Right lobe of liver (tissue), 6 donors: ENCODE results near the gene RPTOR. TPM values are rescaled to one million over a fixed set of nuclear protein-coding genes. Genes with fewer than 3 reads are reported as not detected.

Experiments used
- ATAC-seq, 4 donors: fragments of 200-7000 bp; cut with Tn5 transposase; one replicate each; pipeline ENCODE4 v1.9.1; 2020; ENCODE audit warnings: mild to moderate bottlenecking in 4 of 4, moderate library complexity in 4 of 4
- DNase-seq, 3 donors: peaks; one replicate each; pipeline ENCODE4 v3.0.0-alpha.2; 2020
- H3K27ac ChIP-seq, 3 donors: fragments of 200-600 bp; one replicate each; pipeline ENCODE4 v1.8.0; 2022
- H3K27me3 ChIP-seq, 2 donors: fragments of 200-600 bp; one replicate each; pipeline ENCODE4 v1.8.0; 2022
- H3K36me3 ChIP-seq, 4 donors: fragments of 200-600 bp; sonication (generic) in 1 of 4; one replicate each; pipeline versions ENCODE4 v1.5.1 to v1.8.0; 2017 to 2022; ENCODE audit warnings: control low read depth in 1 of 4
- H3K4me1 ChIP-seq, 4 donors: fragments of 200-600 bp; sonication (generic) in 1 of 4; one replicate each; pipeline versions ENCODE4 v1.5.1 to v1.8.0; 2017 to 2022; ENCODE audit warnings: control low read depth in 1 of 4
- H3K4me3 ChIP-seq, 3 donors: fragments of 200-600 bp; one replicate each; pipeline ENCODE4 v1.8.0; 2022
- H3K9me3 ChIP-seq, 4 donors: fragments of 200-600 bp; sonication (generic) in 1 of 4; one replicate each; pipeline versions ENCODE4 v1.5.1 to v1.8.0; 2017 to 2022; ENCODE audit warnings: control low read depth in 1 of 4
- CTCF ChIP-seq, 4 donors: fragments of 200-600 bp in 3 of 4; fragments of 450-650 bp in 1 of 4; IDR thresholded peaks; one replicate each; pipeline versions ENCODE4 v1.5.1 to v1.8.0; 2016 to 2022; ENCODE audit warnings: antibody characterized with exemption in 4 of 4, mild to moderate bottlenecking in 2 of 4
- POLR2A ChIP-seq: fragments of 450-650 bp; IDR thresholded peaks from one replicate; pipeline ENCODE4 v1.6.1; 2017; ENCODE audit warnings: antibody characterized with exemption, mild to moderate bottlenecking
- WGBS: methylation state at CpG from one replicate; pipeline ENCODE4 v1.1.6; 2018; ENCODE audit warnings: low coverage, low lambda C conversion rate; ENCODE audit not compliant: insufficient coverage; ENCODE audit errors: missing lambda C conversion rate; 5-methylcytosine and 5-hydroxymethylcytosine counted together
- intact Hi-C, 2 donors: fragments of 100-400 bp; cut with DNase I; formaldehyde crosslinking; loops; one replicate each; pipeline versions ENCODE4 v1.11.2 to v1.14.1; 2022
- total RNA-seq, 6 experiments: library from RNA; depleted of rRNA in 2 of 6; stranded (reverse); fragments of >200 nt in 2 of 6; fragmentation: NEBNext Ultra II Directional in 3 of 6; extraction: Animal tissue kit (Norgen Biotek cat#: 25700) in 3 of 6; gene quantifications; one replicate each; pipeline versions ENCODE4 v1.1.0 to v1.2.4, GENCODE V29; 2016 to 2023
- donor health status: DM: no; HTN: yes; CAD: no.
- donor health status: DM: no; HTN: no; CAD: no.
- donor health status: DM: no; HTN: no; CAD: no.
- donor health status: DM: no; HTN: yes; CAD: no.
- donor health status: DM: no; HTN: yes; CAD: no.

The RPTOR gene
- total RNA-seq, 6 experiments from 2014 or later = 13.1 to 24.0 (median 15.5) TPM

- H3K27ac ChIP-seq = no peak overlapping the region
- peaks cover 0 to 8% (median under 1%) of the 10 kb centered on the region in 4 donors for H3K36me3 ChIP-seq
- intact Hi-C loops = no loop called here
Measured at GRCh38 chr17:80946449-80946848, 401.8 kb downstream of the RPTOR start.

GRCh38 chr17:80947200-80947940 lies 402.7 kb downstream of the RPTOR start:
- Histone ChIP-seq H3K4me3 (no peak overlapping the region), H3K9me3 (no peaks in the 10 kb centered on the region), H3K27me3 (no peaks in the 10 kb centered on the region), H3K36me3 (peaks cover 0 to 8% (median under 1%) of the 10 kb centered on the region in 4 donors), H3K27ac (no peak overlapping the region), H3K4me1 (no peaks in the 10 kb centered on the region)
- no peak for TF ChIP-seq POLR2A
- no peak for TF ChIP-seq CTCF (IDR thresholded peaks at IDR 0.05)
- ATAC-seq = no peak
- 84% methylated on average over 9 of the region's 21 CpGs for WGBS
- intact Hi-C loops = no loop called here
- DNase-seq = peak in 2 of 3 donors; percentile 7 to 35

More at GRCh38 chr17:80946449-80946848, 401.8 kb downstream of the RPTOR start:
- no peak for ATAC-seq
- H3K4me3 ChIP-seq = no peak overlapping the region
- no peaks in the 10 kb centered on the region for H3K9me3 ChIP-seq
- H3K27me3 ChIP-seq = no peaks in the 10 kb centered on the region
- TF ChIP-seq POLR2A (no peak), CTCF (IDR thresholded peaks at IDR 0.05) (no peak)
- 97% methylated on average over 7 of the region's 8 CpGs for WGBS
- H3K4me1 ChIP-seq = no peaks in the 10 kb centered on the region
- peak in 1 of 3 donors; percentile 28 for DNase-seq

GRCh38 chr17:80948019-80948975 lies 403.7 kb downstream of the RPTOR start:
- no peaks in the 10 kb centered on the region for H3K9me3 ChIP-seq
- 71% methylated on average over 10 of the region's 48 CpGs for WGBS
- no peak overlapping the region for H3K27ac ChIP-seq
- no peaks in the 10 kb centered on the region for H3K4me1 ChIP-seq
- intact Hi-C loops = no loop called here
- H3K27me3 ChIP-seq = no peaks in the 10 kb centered on the region
- H3K4me3 ChIP-seq = no peak overlapping the region
- ATAC-seq (no peak), DNase-seq (peak in 2 of 3 donors; percentile 14 to 42)
- TF ChIP-seq CTCF (IDR thresholded peaks at IDR 0.05) (no peak), POLR2A (no peak)
- H3K36me3 ChIP-seq = peaks cover 0 to 8% (median under 1%) of the 10 kb centered on the region in 4 donors

GRCh38 chr17:80948976-80949450 lies 404.4 kb downstream of the RPTOR start:
- Histone ChIP-seq H3K4me1 (no peaks in the 10 kb centered on the region), H3K27ac (no peak overlapping the region), H3K9me3 (no peaks in the 10 kb centered on the region), H3K27me3 (no peaks in the 10 kb centered on the region), H3K4me3 (no peak overlapping the region), H3K36me3 (peaks cover 0 to 8% (median under 1%) of the 10 kb centered on the region in 4 donors)
- intact Hi-C loops = no loop called here
- DNase-seq = peak in 1 of 3 donors; percentile 50
- no CpG with 5 or more reads among the region's 16 CpGs for WGBS
- no peak for TF ChIP-seq CTCF (IDR thresholded peaks at IDR 0.05)
- no peak for TF ChIP-seq POLR2A
- no peak for ATAC-seq
